Activated T-helper 1 cell treated with anti-CD3 and anti-CD28 coated beads, Interleukin-12 subunit alpha, Interleukin-12 subunit beta, Interleukin-2, Interleukin-4 antibody, amounts not matched to agents 30 ng/mL and 10 ng/mL and 1 ng/mL, durations not matched to agents 14 hours and 24 hours and 36 hours (primary cell): ENCODE results near the gene CNRIP1. TPM values are rescaled to one million over a fixed set of nuclear protein-coding genes. Genes with fewer than 3 reads are reported as not detected.

ENCODE experiments used
- DNase-seq: peaks from one replicate; pipeline ENCODE4 v3.0.0; 2021; ENCODE audit warnings: low spot score
- H3K27ac Mint-ChIP-seq: one replicate; pipeline ENCODE4 v1.8.0; 2021; ENCODE audit warnings: mild to moderate bottlenecking, mixed read lengths
- H3K27me3 Mint-ChIP-seq: one replicate; pipeline ENCODE4 v1.8.0; 2022; ENCODE audit warnings: mild to moderate bottlenecking, moderate library complexity, mixed read lengths; ENCODE audit not compliant: insufficient read depth
- H3K36me3 Mint-ChIP-seq: one replicate; pipeline ENCODE4 v1.8.0; 2021; ENCODE audit warnings: low read depth, mixed read lengths
- H3K4me1 Mint-ChIP-seq: one replicate; pipeline ENCODE4 v1.8.0; 2021; ENCODE audit warnings: low read depth, mixed read lengths
- H3K4me3 Mint-ChIP-seq: one replicate; pipeline ENCODE4 v1.8.0; 2021; ENCODE audit warnings: mild to moderate bottlenecking, moderate library complexity, mixed read lengths
- H3K9me3 Mint-ChIP-seq: one replicate; pipeline ENCODE4 v1.8.0; 2021; ENCODE audit warnings: mixed read lengths
- intact Hi-C: fragments of 100-400 bp; cut with micrococcal nuclease; formaldehyde crosslinking; loops from one replicate; pipeline ENCODE4 v1.15.1; 2024
- total RNA-seq: library from RNA; stranded (reverse); gene quantifications from 2 replicates; pipeline ENCODE4 v1.2.3, GENCODE V29; 2022

CNRIP1 gene
- total RNA-seq, 1 donor from 2014 or later, result not detected

DNA sequence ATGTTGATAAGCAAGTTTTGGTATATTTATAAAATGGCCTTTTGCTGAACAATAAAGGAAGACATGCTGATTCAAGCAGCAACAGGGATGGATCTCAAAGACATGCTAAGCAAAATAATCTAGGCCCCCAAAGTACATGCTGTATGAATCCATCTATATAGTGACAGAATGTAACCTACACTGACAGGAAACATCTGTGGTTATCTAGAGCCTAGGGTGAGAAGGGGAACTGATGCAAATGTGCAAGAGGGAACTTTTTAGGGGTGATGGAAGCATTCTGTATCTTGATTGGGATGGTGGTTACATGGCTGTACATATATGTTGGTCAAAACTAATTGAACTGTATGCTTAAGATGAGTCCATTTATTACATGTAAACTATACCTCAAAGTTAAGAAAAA is 24.2 kb downstream of the CNRIP1 start:
- intact Hi-C loops, result no loop called here
- DNase-seq, result no peak
- no peak overlapping the region for H3K27ac Mint-ChIP-seq
- H3K4me3 Mint-ChIP-seq, result no peak overlapping the region
- no peaks in the 10 kb centered on the region for H3K4me1 Mint-ChIP-seq
- H3K9me3 Mint-ChIP-seq, result no peaks in the 10 kb centered on the region
- H3K27me3 Mint-ChIP-seq, result peaks cover 12% of the 10 kb centered on the region
- H3K36me3 Mint-ChIP-seq, result no peaks in the 10 kb centered on the region

DNA sequence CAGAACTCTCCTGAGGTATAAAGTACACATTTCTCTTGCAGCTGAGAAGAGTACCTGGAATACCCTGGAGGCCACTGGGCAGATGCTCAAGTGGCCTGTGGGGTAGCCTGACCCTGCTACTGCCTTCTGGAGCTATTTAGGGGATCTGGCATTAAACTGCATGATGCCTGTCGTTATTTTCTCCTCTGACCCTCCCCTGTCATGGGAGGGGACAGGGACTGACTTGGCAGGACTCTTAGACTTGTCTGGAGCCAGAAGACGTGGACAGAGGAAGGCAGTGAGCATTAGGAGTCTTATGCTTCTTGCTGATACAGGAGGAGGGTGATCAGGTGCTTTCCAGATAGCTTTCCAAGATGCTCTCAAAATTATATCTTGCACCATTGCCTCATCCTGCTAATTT is 24.8 kb downstream of the CNRIP1 start:
- no peak for DNase-seq
- H3K27ac Mint-ChIP-seq, result no peak overlapping the region
- H3K36me3 Mint-ChIP-seq, result no peaks in the 10 kb centered on the region
- H3K9me3 Mint-ChIP-seq, result no peaks in the 10 kb centered on the region
- intact Hi-C loops, result no loop called here
- H3K27me3 Mint-ChIP-seq, result peaks cover 13% of the 10 kb centered on the region
- no peaks in the 10 kb centered on the region for H3K4me1 Mint-ChIP-seq
- no peak overlapping the region for H3K4me3 Mint-ChIP-seq

DNA sequence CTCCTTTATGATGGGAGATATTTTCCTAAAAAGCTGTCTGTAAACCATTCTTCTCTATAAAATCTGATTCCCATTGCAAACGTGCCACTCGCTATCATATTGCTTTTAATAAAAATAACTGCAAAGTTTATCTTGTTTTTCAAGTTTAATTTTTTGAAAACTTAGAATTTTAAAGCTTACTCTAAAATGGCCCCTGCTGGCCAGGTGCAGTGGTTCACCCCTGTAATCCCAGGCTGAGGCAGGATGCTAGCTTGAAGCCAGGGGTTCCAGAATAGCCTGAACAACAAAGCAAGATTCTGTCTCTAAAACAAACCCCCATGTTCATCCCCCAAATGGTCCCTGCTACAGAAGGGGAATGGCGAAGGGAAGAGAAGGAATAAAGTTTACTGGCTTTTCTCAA is 25.6 kb downstream of the CNRIP1 start:
- intact Hi-C loops, result no loop called here
- Mint-ChIP-seq H3K27ac (no peak overlapping the region), H3K4me1 (no peaks in the 10 kb centered on the region), H3K36me3 (no peaks in the 10 kb centered on the region), H3K27me3 (peaks cover 15% of the 10 kb centered on the region), H3K9me3 (no peaks in the 10 kb centered on the region), H3K4me3 (no peak overlapping the region)
- DNase-seq, result no peak

DNA sequence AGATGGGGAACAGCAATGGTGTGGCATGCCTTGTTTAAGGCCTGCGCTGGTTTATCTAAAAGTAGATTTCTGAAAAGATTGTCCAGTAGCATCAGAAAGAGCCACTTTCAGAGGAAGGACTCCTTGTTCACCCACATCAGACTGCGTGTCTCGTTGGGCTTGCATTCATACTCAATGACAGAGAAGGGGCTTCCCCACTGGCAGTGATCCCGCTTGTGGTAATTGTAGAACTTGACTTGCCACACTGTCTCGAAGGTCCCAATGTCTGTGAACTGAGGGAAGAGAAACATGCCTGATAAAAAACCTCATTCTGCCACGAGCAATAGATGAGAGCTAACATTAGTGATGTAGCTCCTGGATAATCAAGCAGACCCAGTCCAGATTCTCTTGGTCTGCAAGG is 26.0 kb downstream of the CNRIP1 start:
- no peaks in the 10 kb centered on the region for H3K36me3 Mint-ChIP-seq
- intact Hi-C loops, result no loop called here
- DNase-seq, result no peak
- H3K9me3 Mint-ChIP-seq, result no peaks in the 10 kb centered on the region
- H3K4me1 Mint-ChIP-seq, result no peaks in the 10 kb centered on the region
- H3K4me3 Mint-ChIP-seq, result no peak overlapping the region
- H3K27ac Mint-ChIP-seq, result no peak overlapping the region
- H3K27me3 Mint-ChIP-seq, result peaks cover 13% of the 10 kb centered on the region

DNA sequence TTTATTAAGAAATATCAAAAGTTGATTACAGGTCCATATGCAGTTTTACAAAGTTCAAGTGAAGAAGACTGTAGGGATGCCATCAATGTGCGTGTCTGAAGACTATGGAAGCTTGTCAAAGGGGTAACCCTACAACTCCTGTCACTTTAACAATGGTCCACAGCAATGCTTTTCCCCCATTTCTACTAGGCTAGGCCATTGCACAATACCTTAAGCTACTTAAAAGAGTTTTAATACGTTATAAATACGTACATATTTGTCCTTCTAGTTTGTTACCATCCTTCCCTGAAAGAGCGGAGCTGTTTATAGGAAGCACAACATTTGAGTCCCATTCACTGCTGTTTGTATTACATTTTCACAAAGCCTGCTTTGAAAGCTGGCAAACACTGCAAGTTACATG is 26.7 kb downstream of the CNRIP1 start:
- intact Hi-C loops, result no loop called here
- DNase-seq, result no peak
- Mint-ChIP-seq H3K9me3 (no peaks in the 10 kb centered on the region), H3K4me3 (no peak overlapping the region), H3K36me3 (no peaks in the 10 kb centered on the region), H3K27ac (no peak overlapping the region), H3K27me3 (peaks cover 17% of the 10 kb centered on the region), H3K4me1 (no peaks in the 10 kb centered on the region)

DNA sequence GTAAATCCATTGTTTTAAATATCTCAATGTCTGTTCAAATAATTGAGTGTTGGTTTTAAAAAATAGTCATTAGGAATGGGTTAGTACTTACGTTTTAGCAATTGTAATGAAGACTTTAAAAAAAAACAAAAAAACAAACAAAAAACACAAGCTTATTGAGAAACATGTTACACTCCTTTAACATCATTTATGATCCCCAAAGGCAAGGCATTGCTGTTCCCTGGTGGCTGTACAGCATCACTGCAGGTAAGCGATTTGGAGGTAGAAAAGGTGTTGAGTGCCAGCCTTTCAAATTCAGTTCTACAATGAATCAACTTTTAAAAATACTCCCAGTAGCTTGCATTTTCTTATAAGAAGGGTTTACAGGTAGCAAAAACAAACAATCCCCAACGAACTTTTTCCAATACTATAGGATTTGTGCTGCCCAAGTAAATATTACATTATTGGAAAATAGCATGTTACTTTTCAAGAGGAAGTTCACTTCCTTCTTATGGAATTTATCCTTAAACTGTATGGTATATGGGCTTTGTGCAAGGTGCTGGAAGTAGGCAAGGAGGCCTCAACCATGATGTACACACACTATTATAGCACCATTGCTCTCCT is 27.5 kb downstream of the CNRIP1 start:
- Mint-ChIP-seq H3K27me3 (peaks cover 25% of the 10 kb centered on the region), H3K36me3 (no peaks in the 10 kb centered on the region), H3K4me3 (no peak overlapping the region), H3K27ac (no peak overlapping the region), H3K9me3 (no peaks in the 10 kb centered on the region), H3K4me1 (no peaks in the 10 kb centered on the region)
- intact Hi-C loops, result loop anchor here (1.0 kb wide), 1 partner anchor 170 kb away; no protein-coding TSS in a partner anchor
- no peak for DNase-seq

- Mint-ChIP-seq H3K4me1 (no peaks in the 10 kb centered on the region), H3K9me3 (no peaks in the 10 kb centered on the region), H3K27ac (no peak overlapping the region), H3K36me3 (no peaks in the 10 kb centered on the region), H3K4me3 (no peak overlapping the region), H3K27me3 (peaks cover 34% of the 10 kb centered on the region)
- intact Hi-C loops, result no loop called here
- no peak for DNase-seq
These were observed 28.4 kb downstream of the CNRIP1 start for GRCh38 chr2:68291314-68291713.

GRCh38 chr2:68290901-68291300 is 28.8 kb downstream of the CNRIP1 start:
- intact Hi-C loops, result no loop called here
- no peaks in the 10 kb centered on the region for H3K36me3 Mint-ChIP-seq
- no peaks in the 10 kb centered on the region for H3K4me1 Mint-ChIP-seq
- no peaks in the 10 kb centered on the region for H3K9me3 Mint-ChIP-seq
- peaks cover 34% of the 10 kb centered on the region for H3K27me3 Mint-ChIP-seq
- H3K4me3 Mint-ChIP-seq, result no peak overlapping the region
- DNase-seq, result no peak
- H3K27ac Mint-ChIP-seq, result no peak overlapping the region

DNA sequence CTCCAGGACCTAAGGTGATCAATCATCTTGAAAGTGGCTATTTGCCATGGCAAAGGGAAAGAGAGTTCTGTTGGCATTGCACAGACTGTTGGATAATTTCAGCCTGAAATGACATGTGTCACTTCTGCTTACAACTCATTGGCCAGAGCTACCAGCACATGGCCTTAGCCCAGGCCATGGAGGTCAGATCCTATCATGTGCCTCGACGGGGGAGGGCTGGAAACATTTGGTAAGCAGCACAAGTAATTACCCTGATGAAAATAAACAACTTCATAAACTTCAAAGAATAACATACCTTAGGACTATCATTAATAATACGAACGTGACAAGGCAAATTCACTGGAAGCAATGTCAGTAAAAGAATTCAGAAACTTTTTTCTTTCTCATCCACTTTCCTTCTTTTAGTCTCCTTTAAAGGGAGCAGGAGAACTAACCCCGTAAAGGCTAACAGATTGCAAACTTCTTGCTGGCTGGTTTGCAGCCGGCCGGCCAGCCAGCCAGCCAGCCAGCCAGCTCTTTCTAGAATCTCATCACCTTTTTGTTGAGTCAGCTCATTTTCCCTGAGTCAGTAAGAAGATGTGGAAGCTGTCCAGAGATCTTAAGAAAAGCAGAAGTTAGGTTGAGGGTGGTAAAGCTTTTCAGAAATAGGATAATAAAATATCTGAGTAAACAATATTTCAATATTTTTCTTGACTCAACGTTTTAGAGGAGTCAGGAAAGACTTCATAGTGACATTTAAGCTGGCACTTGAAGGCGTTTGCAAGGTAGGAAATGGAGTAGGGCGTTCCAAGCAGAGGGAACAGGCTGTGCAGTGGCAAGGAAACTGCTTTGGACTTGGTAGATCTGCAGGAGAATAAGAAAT is 31.9 kb downstream of the CNRIP1 start:
- H3K4me1 Mint-ChIP-seq, result no peaks in the 10 kb centered on the region
- no peak overlapping the region for H3K4me3 Mint-ChIP-seq
- intact Hi-C loops, result no loop called here
- H3K27me3 Mint-ChIP-seq, result peaks cover 49% of the 10 kb centered on the region
- no peaks in the 10 kb centered on the region for H3K9me3 Mint-ChIP-seq
- H3K27ac Mint-ChIP-seq, result no peak overlapping the region
- DNase-seq, result no peak
- H3K36me3 Mint-ChIP-seq, result no peaks in the 10 kb centered on the region

DNA sequence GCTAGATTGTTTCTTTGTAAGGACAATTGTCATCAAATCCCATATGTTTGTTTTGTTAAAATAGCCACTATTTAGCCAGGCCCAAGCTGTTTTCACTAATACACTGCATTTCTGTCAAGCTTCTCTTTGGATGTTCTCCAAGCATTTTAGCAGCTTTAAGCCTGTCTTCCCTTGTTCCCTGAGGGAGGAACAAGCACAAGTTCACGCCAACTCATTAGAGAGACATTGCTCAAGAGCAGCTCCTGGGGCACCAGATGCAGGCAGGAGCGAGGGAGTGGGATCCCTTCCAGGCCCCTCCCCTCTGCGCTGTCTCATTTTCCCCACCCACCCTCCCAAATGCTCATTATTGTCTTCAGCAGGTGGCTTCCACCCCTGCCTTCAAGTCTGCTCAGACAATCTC is 34.9 kb downstream of the CNRIP1 start:
- Mint-ChIP-seq H3K4me1 (no peaks in the 10 kb centered on the region), H3K36me3 (no peaks in the 10 kb centered on the region), H3K27ac (no peak overlapping the region), H3K27me3 (peaks cover 55% of the 10 kb centered on the region), H3K9me3 (no peaks in the 10 kb centered on the region), H3K4me3 (no peak overlapping the region)
- no peak for DNase-seq
- intact Hi-C loops, result no loop called here

DNA sequence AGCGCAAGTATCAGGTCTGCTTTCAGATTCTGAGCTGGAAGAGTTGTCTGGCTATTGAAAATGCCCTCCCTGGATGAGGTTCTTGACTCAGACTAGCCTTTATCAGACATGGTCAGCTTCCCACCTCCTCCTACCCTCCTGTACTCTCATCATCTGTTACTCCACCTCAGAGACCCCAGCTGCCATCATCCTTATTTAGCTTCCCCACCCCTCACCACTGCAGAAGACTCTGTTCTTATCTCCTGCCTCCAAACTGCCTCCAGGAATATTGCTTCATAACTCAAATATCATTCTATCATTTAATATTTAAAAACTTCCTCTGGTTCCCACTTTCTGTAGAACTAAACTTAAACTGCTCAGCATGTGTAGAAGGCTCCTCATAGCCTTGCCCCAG is 36.3 kb downstream of the CNRIP1 start:
- intact Hi-C loops, result loop anchor here (1.0 kb wide), 1 partner anchor 158 kb away; no protein-coding TSS in a partner anchor
- DNase-seq, result no peak
- Mint-ChIP-seq H3K9me3 (no peaks in the 10 kb centered on the region), H3K36me3 (no peaks in the 10 kb centered on the region), H3K4me3 (no peak overlapping the region), H3K27ac (no peak overlapping the region), H3K4me1 (no peaks in the 10 kb centered on the region), H3K27me3 (peaks cover 50% of the 10 kb centered on the region)

GRCh38 chr2:68282811-68283418 is 36.8 kb downstream of the CNRIP1 start:
- intact Hi-C loops, result loop anchor here (1.0 kb wide), 4 partner anchors 32 to 161 kb away; no protein-coding TSS in a partner anchor
- Mint-ChIP-seq H3K27me3 (peaks cover 45% of the 10 kb centered on the region), H3K9me3 (no peaks in the 10 kb centered on the region), H3K36me3 (no peaks in the 10 kb centered on the region), H3K4me3 (no peak overlapping the region), H3K27ac (no peak overlapping the region), H3K4me1 (no peaks in the 10 kb centered on the region)
- DNase-seq, result no peak

DNA sequence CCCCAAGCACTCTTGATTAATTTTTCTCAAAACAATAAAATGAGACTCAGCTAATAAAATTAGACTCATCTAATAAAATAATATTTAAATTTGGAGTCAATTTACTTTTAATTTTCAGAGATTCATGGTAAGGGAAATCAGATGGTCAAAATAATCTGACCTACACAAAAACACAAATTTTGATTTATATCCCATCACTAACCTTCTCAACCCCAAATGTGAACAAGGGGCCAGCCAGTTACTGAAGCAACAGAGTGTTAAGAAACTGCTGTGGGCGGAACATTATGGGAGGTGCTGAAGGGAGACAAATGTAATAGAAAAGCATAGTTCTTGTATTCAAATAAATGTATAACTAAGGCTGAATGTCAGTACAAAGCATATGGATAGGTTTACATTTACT is 39.0 kb downstream of the CNRIP1 start:
- H3K27me3 Mint-ChIP-seq, result peaks cover 32% of the 10 kb centered on the region
- H3K36me3 Mint-ChIP-seq, result no peaks in the 10 kb centered on the region
- H3K27ac Mint-ChIP-seq, result no peak overlapping the region
- no peaks in the 10 kb centered on the region for H3K9me3 Mint-ChIP-seq
- intact Hi-C loops, result no loop called here
- no peak for DNase-seq
- H3K4me1 Mint-ChIP-seq, result no peaks in the 10 kb centered on the region
- no peak overlapping the region for H3K4me3 Mint-ChIP-seq
